ENCODE results near the gene PXMP4. TPM values are rescaled to one million over a fixed set of nuclear protein-coding genes. Genes with fewer than 3 reads are reported as not detected.

Gene PXMP4
- total and polyA plus RNA-seq, 12 donors, result 6.8 to 47.4 (median 20.4) TPM

- TF ChIP-seq POLR2A (IDR thresholded peaks at IDR 0.05) (no peak), CTCF (IDR thresholded peaks at IDR 0.05) (no peak)
- Histone ChIP-seq H3K27me3 (no peaks in the 10 kb centered on the region), H3K4me1 (replicated peaks in 1 of 2) (peaks cover 27 to 38% of the 10 kb centered on the region in 2 donors), H3K9me3 (replicated peaks in 1 of 3) (no peaks in the 10 kb centered on the region), H3K27ac (peak overlapping the region in 4 of 5 donors; percentile 62 to 91 (median 78)), H3K36me3 (replicated peaks in 1 of 2) (peaks cover 0 to 19% of the 10 kb centered on the region in 2 donors), H3K4me3 (peak overlapping the region in 3 of 4 donors; percentile 11 to 75 (median 38))
- peak in 2 of 7 donors; percentile 33 to 41 for DNase-seq
- intact Hi-C loops (cut with DNase I), result loop anchor here in 1 of 2 donors (5.0 kb wide), 1 partner anchor 212 kb away; no protein-coding TSS in a partner anchor
- WGBS, 4 donors, result 46 to 61% (median 54%) methylated on average over 3 to 9 of the region's 9 CpGs
These were observed 55.9 kb downstream of the PXMP4 start for GRCh38 chr20:33664085-33664761.

GRCh38 chr20:33663161-33664084, 56.7 kb downstream of the PXMP4 start:
- intact Hi-C loops (cut with DNase I), result loop anchor here in 1 of 2 donors (5.0 kb wide), 1 partner anchor 211 kb away; no protein-coding TSS in a partner anchor
- TF ChIP-seq POLR2A (IDR thresholded peaks at IDR 0.05), result peak; percentile 54 to 57
- TF ChIP-seq CTCF (IDR thresholded peaks at IDR 0.05), result no peak
- Histone ChIP-seq H3K9me3 (replicated peaks in 1 of 3) (no peaks in the 10 kb centered on the region), H3K4me1 (replicated peaks in 1 of 2) (peaks cover 27 to 38% of the 10 kb centered on the region in 2 donors), H3K4me3 (peak overlapping the region; percentile 11 to 75 (median 39)), H3K27me3 (no peaks in the 10 kb centered on the region), H3K36me3 (replicated peaks in 1 of 2) (peaks cover 0 to 19% of the 10 kb centered on the region in 2 donors), H3K27ac (peak overlapping the region in 4 of 5 donors; percentile 62 to 91 (median 78))
- 0 to 3% (median 1%) methylated on average over 1 to 84 of the region's 84 CpGs for WGBS, 4 donors
- DNase-seq, result peak; percentile 76 to 86 (median 83)

GRCh38 chr20:33662172-33662571, 57.9 kb downstream of the PXMP4 start, which contains the start of gene C20orf144:
C20orf144 (plus strand) TSS chr20:33662327; CDS start chr20:33662346, 19 bp downstream.
- H3K9me3 ChIP-seq (replicated peaks in 1 of 3), result no peaks in the 10 kb centered on the region
- H3K27me3 ChIP-seq, result no peaks in the 10 kb centered on the region
- H3K27ac ChIP-seq, result peak within 1 kb of the TSS in 4 of 5 donors; percentile 37 to 91 (median 78)
- intact Hi-C loops (cut with DNase I), result loop anchor here in 1 of 2 donors (5.0 kb wide), 1 partner anchor 210 kb away; no protein-coding TSS in a partner anchor
- TF ChIP-seq CTCF (IDR thresholded peaks at IDR 0.05) (no peak), POLR2A (IDR thresholded peaks at IDR 0.05) (no peak)
- H3K36me3 ChIP-seq (replicated peaks in 1 of 2), result peaks cover 0 to 31% of the 10 kb centered on the region in 2 donors
- peak within 1 kb of the TSS; percentile 6 to 75 (median 39) for H3K4me3 ChIP-seq
- WGBS, 4 donors, result 84 to 96% (median 88%) methylated on average over 8 to 10 of the region's 10 CpGs
- H3K4me1 ChIP-seq (replicated peaks in 1 of 2), result peaks cover 16 to 28% of the 10 kb centered on the region in 2 donors
- DNase-seq, result peak in 1 of 7 donors; percentile 29

All from adrenal gland (tissue), 12 donors.